Astrocyte of the spinal cord (primary cell): ENCODE data around the gene MRPL22.
A peak's percentile ranks its signal among the peaks of the same experiment; 100 is the strongest.

Experiments
- DNase-seq: peaks from one replicate; pipeline ENCODE4 v3.0.0; 2011; ENCODE audit warnings: low read depth, low spot score
- H3K4me3 ChIP-seq: 2 replicates; pipeline ENCODE4 v1.5.1; 2011; ENCODE audit warnings: low read depth, mild to moderate bottlenecking, low read length, moderate library complexity
- in situ Hi-C: cut with HindIII; loops from 2 replicates; pipeline ENCODE4 v1.10.0; 2017; ENCODE audit warnings: low sequenced_read_pairs
- TF ChIP-seq, protein P1 (sequence below): IDR thresholded peaks from 2 replicates; pipeline ENCODE4 v1.5.1; 2012; ENCODE audit warnings: low read depth, mild to moderate bottlenecking, low read length, inconsistent platforms

MRPL22 gene

GRCh38 chr5:154940772-154941620 is at the start of gene MRPL22:
TSS of gene MRPL22 (plus strand) at chr5:154941073. CDS start at chr5:154941111, 38 bp downstream.
- TF ChIP-seq, protein P1, sequence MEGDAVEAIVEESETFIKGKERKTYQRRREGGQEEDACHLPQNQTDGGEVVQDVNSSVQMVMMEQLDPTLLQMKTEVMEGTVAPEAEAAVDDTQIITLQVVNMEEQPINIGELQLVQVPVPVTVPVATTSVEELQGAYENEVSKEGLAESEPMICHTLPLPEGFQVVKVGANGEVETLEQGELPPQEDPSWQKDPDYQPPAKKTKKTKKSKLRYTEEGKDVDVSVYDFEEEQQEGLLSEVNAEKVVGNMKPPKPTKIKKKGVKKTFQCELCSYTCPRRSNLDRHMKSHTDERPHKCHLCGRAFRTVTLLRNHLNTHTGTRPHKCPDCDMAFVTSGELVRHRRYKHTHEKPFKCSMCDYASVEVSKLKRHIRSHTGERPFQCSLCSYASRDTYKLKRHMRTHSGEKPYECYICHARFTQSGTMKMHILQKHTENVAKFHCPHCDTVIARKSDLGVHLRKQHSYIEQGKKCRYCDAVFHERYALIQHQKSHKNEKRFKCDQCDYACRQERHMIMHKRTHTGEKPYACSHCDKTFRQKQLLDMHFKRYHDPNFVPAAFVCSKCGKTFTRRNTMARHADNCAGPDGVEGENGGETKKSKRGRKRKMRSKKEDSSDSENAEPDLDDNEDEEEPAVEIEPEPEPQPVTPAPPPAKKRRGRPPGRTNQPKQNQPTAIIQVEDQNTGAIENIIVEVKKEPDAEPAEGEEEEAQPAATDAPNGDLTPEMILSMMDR: no peak
- DNase-seq: peak; percentile 94
- in situ Hi-C loops: no loop called here
- H3K4me3 ChIP-seq: peak within 1 kb of the TSS; percentile 73

DNA sequence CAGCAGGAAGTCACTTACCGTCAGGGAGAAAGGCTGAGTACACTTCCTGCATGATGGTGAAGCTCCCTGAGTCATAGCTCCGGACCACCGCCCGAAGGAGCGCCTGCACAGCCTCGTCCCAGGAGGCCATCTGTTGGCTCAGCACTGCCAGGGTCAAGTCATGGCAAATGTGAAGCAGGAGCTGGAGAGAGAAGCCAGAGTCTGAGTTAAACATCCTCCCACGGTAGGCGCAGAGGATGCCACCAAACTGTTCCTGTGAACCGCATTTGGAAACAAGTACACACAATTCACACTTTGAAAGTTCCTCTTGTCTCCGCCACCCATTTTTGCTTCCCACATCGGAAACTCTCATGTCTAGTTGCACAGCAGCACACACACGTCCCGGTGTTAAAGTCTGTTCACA is 48.5 kb upstream of the MRPL22 start:
- DNase-seq: no peak
- TF ChIP-seq, protein P1: no peak
- in situ Hi-C loops: no loop called here
- H3K4me3 ChIP-seq: no peak overlapping the region

- DNase-seq: no peak
- TF ChIP-seq, protein P1: no peak
- no peak overlapping the region for H3K4me3 ChIP-seq
- in situ Hi-C loops: no loop called here
These were observed 47.5 kb upstream of the MRPL22 start for GRCh38 chr5:154893381-154893780.

DNA sequence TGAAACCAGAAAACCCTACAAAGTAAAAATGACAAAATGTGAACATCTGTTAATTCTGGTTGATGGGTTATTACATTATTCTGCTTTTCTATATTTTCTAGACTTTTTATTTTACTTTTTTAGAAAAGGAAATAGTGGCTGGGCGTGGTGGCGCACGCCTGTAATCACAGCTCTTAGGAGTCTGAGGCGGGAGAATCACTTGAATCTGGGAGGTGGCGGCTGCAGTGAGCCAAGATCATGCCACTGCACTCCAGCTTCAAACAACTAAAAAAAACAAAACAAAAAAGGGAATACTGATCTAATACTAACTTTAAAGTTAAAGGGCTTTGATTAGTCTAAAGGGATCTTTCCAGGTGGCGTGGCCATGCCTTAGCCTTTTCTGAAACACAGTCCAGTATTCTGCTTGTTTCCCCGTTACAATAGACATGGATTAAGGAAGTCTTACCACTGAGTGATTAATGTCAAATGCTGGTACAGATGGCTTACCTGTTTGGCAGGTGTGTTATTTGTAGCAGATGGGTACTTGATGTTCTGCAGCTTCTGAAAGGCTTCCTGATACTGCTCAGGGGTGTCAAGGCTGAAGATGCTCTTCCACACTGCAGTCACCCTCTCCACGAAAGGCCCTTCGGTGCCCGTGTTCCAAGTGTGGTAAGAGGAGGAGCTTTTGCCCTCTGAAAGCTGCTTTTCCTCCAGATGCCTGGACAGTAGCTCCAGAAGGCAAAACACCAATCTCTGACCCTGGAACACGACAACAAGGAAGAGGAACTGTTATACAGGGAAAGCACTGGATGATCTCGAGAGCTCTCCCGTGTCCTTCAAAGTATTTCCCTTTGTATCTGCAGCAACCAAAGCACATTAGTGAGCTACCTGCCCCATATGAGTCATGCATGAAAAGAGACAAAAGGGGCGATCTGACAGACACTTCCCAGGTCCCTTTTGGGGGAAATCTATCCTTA is 45.0 kb upstream of the MRPL22 start:
- H3K4me3 ChIP-seq: no peak overlapping the region
- in situ Hi-C loops: no loop called here
- no peak for DNase-seq
- TF ChIP-seq, protein P1: no peak

DNA sequence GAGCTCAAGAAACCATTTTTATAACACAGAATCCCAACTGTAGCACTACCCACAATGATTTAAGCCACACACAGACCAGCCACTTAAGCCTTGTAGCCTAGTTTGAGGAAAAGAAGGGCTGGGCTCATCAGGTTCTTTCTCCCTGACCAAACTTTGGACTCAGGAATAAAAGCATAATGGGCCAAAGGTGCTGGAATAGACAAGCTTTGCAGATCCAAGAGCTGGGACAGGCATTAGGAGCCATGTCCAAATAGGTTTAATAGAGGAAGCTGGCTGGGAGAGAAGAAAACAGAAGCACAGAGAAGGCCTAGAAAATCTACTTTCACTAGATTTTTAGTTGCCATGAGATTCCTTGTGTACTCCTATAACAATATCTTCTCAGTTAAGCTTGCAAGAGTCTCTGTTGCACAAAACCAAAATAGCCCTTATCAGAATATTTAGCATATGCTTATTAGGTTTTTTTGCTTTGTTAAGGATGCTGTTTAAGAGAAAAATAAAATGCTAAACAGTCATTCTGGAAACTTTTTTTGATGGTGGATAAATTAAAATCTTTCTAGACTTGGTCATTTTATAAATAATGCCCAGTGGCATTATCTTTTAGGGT is 44.2 kb upstream of the MRPL22 start:
- no peak overlapping the region for H3K4me3 ChIP-seq
- TF ChIP-seq, protein P1: no peak
- no peak for DNase-seq
- in situ Hi-C loops: no loop called here

- no peak overlapping the region for H3K4me3 ChIP-seq
- in situ Hi-C loops: no loop called here
- no peak for DNase-seq
- TF ChIP-seq, protein P1: no peak
These were observed 42.7 kb upstream of the MRPL22 start for GRCh38 chr5:154898210-154898609.
